CD4-positive, alpha-beta T cell (primary cell): ENCODE results near the gene MCFD2. TPM values are rescaled to one million over a fixed set of nuclear protein-coding genes. Genes with fewer than 3 reads are reported as not detected.

Experiments used
- ATAC-seq: fragments of 200-7000 bp; cut with Tn5 transposase; one replicate; pipeline ENCODE4 v1.10.0; 2022; ENCODE audit warnings: mild to moderate bottlenecking; ENCODE audit not compliant: poor library complexity
- CTCF ChIA-PET: fragments of 350-600 bp; sonication (Branson Sonifier 250); formaldehyde crosslinking; loops from one replicate; lab custom pipeline; 2021; ENCODE audit warnings: antibody characterized with exemption, inconsistent platforms; lab: Charles Lee
- POLR2A ChIA-PET: fragments of 350-600 bp; sonication (Branson Sonifier 250); formaldehyde crosslinking; loops from one replicate; lab custom pipeline; 2021; ENCODE audit warnings: antibody characterized with exemption, inconsistent platforms; lab: Charles Lee
- DNase-seq, 14 experiments: peaks; one replicate each; pipeline ENCODE4 v3.0.0-alpha.2; 2013 to 2020; ENCODE audit warnings: mixed read lengths in 2 of 14
- H3K27ac ChIP-seq, 2 donors: one replicate each; pipeline versions ENCODE4 v1.5.1 to v1.7.0; 2013; ENCODE audit warnings: low read length in 2 of 2, low read depth in 1 of 2, mild to moderate bottlenecking in 1 of 2
- H3K27me3 ChIP-seq, 2 experiments: 1 replicate in 1 of 2; 2 replicates in 1 of 2; pipeline versions ENCODE4 v1.6.1 to v1.7.0; 2013; ENCODE audit warnings: low read length in 2 of 2, control low read depth in 1 of 2, mild to moderate bottlenecking in 1 of 2, moderate library complexity in 1 of 2; ENCODE audit not compliant: insufficient read depth in 2 of 2, control insufficient read depth in 1 of 2
- H3K36me3 ChIP-seq: one replicate; pipeline ENCODE4 v1.6.1; 2013; ENCODE audit warnings: low read length, control low read depth; ENCODE audit not compliant: insufficient read depth
- H3K4me1 ChIP-seq: one replicate; pipeline ENCODE4 v1.6.1; 2013; ENCODE audit warnings: low read length, control low read depth; ENCODE audit not compliant: insufficient read depth
- H3K4me3 ChIP-seq: one replicate; pipeline ENCODE4 v1.5.1; 2013; ENCODE audit warnings: mild to moderate bottlenecking, low read length, moderate library complexity
- H3K9me3 ChIP-seq, 2 experiments: 1 replicate in 1 of 2; 2 replicates in 1 of 2; pipeline versions ENCODE4 v1.6.1 to v1.7.0; 2013; ENCODE audit warnings: low read length in 2 of 2, mild to moderate bottlenecking in 2 of 2, control low read depth in 1 of 2, moderate library complexity in 1 of 2; ENCODE audit not compliant: control insufficient read depth in 1 of 2, insufficient read depth in 1 of 2
- H3K27ac Mint-ChIP-seq: one replicate; pipeline ENCODE4 v1.8.0; 2020; ENCODE audit warnings: mixed read lengths
- H3K27me3 Mint-ChIP-seq: one replicate; pipeline ENCODE4 v1.8.0; 2021; ENCODE audit warnings: mixed read lengths
- H3K36me3 Mint-ChIP-seq: one replicate; pipeline ENCODE4 v1.8.0; 2021; ENCODE audit warnings: low read depth, mixed read lengths
- H3K4me1 Mint-ChIP-seq: one replicate; pipeline ENCODE4 v1.8.0; 2021; ENCODE audit warnings: low read depth, mixed read lengths
- H3K4me3 Mint-ChIP-seq: one replicate; pipeline ENCODE4 v1.8.0; 2020; ENCODE audit warnings: mild to moderate bottlenecking, mixed read lengths
- H3K9me3 Mint-ChIP-seq: one replicate; pipeline ENCODE4 v1.8.0; 2020; ENCODE audit warnings: mixed read lengths
- intact Hi-C, 2 experiments: fragments of 100-400 bp; cut with DNase I in 1 of 2; cut with micrococcal nuclease in 1 of 2; formaldehyde crosslinking; loops; one replicate each; pipeline versions ENCODE4 v1.15.1 to v1.9.0; 2023 to 2025; cut with DNase I, micrococcal nuclease
- total RNA-seq, 174 experiments: library from RNA in 2 of 174; stranded (reverse) in 2 of 174; gene quantifications; one replicate each; pipeline ENCODE4 v1.2.3 and lab custom pipeline; 2021 to 2026
- TF ChIP-seq, protein P1 (sequence below): fragments of 200-600 bp; IDR thresholded peaks from one replicate; pipeline ENCODE4 v1.8.0; 2022; ENCODE audit warnings: antibody characterized with exemption, mild to moderate bottlenecking

MCFD2 gene
- total RNA-seq, 2 experiments from 2014 or later: 29.1 to 29.7 TPM

DNA sequence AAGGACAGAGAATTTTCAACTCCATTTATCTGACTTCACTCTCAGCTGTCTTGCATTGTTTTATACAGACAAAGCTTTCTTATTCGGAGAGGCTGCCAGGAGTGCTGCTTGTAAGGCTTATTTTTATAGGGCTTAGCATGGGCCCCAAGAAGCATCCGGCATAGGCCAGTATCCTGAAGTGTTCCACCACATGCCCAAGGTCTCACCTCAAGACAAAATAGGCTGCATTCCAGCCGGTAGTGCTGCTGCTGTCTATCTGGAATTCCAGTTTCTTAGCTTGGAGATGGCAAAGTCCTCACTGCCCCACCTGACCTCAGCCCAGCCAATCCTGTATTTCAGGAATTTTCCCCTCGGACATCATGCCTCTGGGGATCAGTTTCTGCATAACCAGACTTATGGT, 47.6 kb upstream of the MCFD2 start:
- peaks cover 0 to 4% of the 10 kb centered on the region in 2 experiments for H3K9me3 ChIP-seq
- H3K27me3 ChIP-seq: no peaks in the 10 kb centered on the region
- no peak overlapping the region for H3K4me3 ChIP-seq
- H3K4me1 ChIP-seq: peaks cover 12% of the 10 kb centered on the region
- H3K4me1 Mint-ChIP-seq: peaks cover 14% of the 10 kb centered on the region
- H3K4me3 Mint-ChIP-seq: no peak overlapping the region
- ChIA-PET CTCF (no interaction called here), POLR2A (no interaction called here)
- H3K27ac Mint-ChIP-seq: no peak overlapping the region
- no peak for DNase-seq
- H3K36me3 Mint-ChIP-seq: peaks cover 51% of the 10 kb centered on the region
- peaks cover 50% of the 10 kb centered on the region for H3K36me3 ChIP-seq
- TF ChIP-seq, protein P1, sequence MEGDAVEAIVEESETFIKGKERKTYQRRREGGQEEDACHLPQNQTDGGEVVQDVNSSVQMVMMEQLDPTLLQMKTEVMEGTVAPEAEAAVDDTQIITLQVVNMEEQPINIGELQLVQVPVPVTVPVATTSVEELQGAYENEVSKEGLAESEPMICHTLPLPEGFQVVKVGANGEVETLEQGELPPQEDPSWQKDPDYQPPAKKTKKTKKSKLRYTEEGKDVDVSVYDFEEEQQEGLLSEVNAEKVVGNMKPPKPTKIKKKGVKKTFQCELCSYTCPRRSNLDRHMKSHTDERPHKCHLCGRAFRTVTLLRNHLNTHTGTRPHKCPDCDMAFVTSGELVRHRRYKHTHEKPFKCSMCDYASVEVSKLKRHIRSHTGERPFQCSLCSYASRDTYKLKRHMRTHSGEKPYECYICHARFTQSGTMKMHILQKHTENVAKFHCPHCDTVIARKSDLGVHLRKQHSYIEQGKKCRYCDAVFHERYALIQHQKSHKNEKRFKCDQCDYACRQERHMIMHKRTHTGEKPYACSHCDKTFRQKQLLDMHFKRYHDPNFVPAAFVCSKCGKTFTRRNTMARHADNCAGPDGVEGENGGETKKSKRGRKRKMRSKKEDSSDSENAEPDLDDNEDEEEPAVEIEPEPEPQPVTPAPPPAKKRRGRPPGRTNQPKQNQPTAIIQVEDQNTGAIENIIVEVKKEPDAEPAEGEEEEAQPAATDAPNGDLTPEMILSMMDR: no peak
- intact Hi-C loops: no loop called here
- no peak for ATAC-seq
- no peaks in the 10 kb centered on the region for H3K27me3 Mint-ChIP-seq
- H3K9me3 Mint-ChIP-seq: no peaks in the 10 kb centered on the region
- no peak overlapping the region for H3K27ac ChIP-seq

DNA sequence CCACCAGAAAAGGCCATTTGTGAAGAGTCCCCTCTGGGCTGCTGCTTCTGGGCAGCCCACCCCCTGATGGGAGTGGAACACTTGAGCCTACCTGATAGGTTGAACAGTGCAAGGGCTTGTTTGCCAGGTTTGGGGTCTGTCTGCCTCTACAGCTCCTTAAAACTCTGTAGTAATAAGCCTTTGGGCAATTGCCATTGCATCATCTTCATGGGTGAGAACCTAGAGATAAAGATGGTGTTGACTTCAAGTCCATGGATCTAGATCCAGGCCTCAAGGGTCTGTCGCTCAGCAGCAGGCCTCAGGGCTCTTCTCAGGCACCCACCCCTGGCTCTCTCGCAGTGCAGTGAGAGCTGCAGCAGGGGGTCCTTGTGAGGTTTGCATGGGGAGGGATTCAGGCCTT, 47.1 kb upstream of the MCFD2 start:
- no peaks in the 10 kb centered on the region for H3K27me3 ChIP-seq
- H3K4me3 Mint-ChIP-seq: no peak overlapping the region
- TF ChIP-seq, protein P1: no peak
- H3K27ac Mint-ChIP-seq: no peak overlapping the region
- H3K4me3 ChIP-seq: no peak overlapping the region
- ChIA-PET CTCF (no interaction called here), POLR2A (no interaction called here)
- no peaks in the 10 kb centered on the region for H3K27me3 Mint-ChIP-seq
- no peak for ATAC-seq
- peaks cover 51% of the 10 kb centered on the region for H3K36me3 ChIP-seq
- DNase-seq: no peak
- no peaks in the 10 kb centered on the region for H3K9me3 Mint-ChIP-seq
- peaks cover 0 to 4% of the 10 kb centered on the region in 2 experiments for H3K9me3 ChIP-seq
- H3K27ac ChIP-seq: no peak overlapping the region
- peaks cover 7% of the 10 kb centered on the region for H3K4me1 ChIP-seq
- intact Hi-C loops: no loop called here
- peaks cover 14% of the 10 kb centered on the region for H3K4me1 Mint-ChIP-seq
- H3K36me3 Mint-ChIP-seq: peaks cover 56% of the 10 kb centered on the region

DNA sequence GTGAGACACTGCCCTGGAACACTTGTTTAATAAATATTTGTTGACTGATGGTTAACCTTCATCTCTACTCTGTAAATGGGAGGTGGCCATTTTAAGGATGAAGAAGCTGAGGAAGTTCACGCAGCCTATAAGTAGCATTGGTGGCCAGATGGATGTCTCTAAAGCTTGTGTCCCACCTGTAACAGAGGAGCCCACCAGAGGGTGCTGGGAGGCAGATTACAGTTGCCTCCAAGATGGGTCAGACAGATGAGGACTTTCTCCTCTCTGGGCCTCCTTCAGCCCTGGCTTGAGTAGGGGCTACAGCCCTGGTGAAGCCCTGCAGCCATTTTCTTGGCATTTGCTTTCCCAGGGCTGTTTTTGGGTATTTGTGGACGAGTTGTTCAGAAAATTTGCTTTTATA, 45.0 kb upstream of the MCFD2 start:
- ChIA-PET POLR2A (no interaction called here), CTCF (interaction anchor here (1.8 kb wide), 1 partner anchor 24 kb away, joined by 4 read pairs; no protein-coding TSS in a partner anchor)
- H3K27me3 Mint-ChIP-seq: no peaks in the 10 kb centered on the region
- peaks cover 9% of the 10 kb centered on the region for H3K4me1 Mint-ChIP-seq
- H3K36me3 Mint-ChIP-seq: peaks cover 77% of the 10 kb centered on the region
- H3K9me3 Mint-ChIP-seq: no peaks in the 10 kb centered on the region
- Histone ChIP-seq H3K27me3 (no peaks in the 10 kb centered on the region), H3K4me1 (peaks cover 6% of the 10 kb centered on the region), H3K9me3 (peaks cover 0 to 4% of the 10 kb centered on the region in 2 experiments), H3K36me3 (peaks cover 72% of the 10 kb centered on the region), H3K27ac (no peak overlapping the region), H3K4me3 (no peak overlapping the region)
- no peak overlapping the region for H3K27ac Mint-ChIP-seq
- DNase-seq: no peak
- TF ChIP-seq, protein P1: no peak
- H3K4me3 Mint-ChIP-seq: no peak overlapping the region
- ATAC-seq: no peak
- intact Hi-C loops: no loop called here
